Neural progenitor cell (in vitro differentiated cells): Measurements from ENCODE around the gene SLC26A8.

Experiments
- EZH2 ChIP-seq: fragments of 200-600 bp; sonication (generic); IDR thresholded peaks from 2 replicates; pipeline ENCODE4 v1.6.1; 2017; ENCODE audit warnings: antibody characterized with exemption, mild to moderate bottlenecking, moderate library complexity
- EZH2phosphoT487 ChIP-seq: fragments of 200-600 bp; sonication (generic); IDR thresholded peaks from 2 replicates; pipeline ENCODE4 v1.6.1; 2017; ENCODE audit warnings: antibody characterized with exemption
- TF ChIP-seq, protein P1 (sequence below): fragments of 200-600 bp; sonication (generic); IDR thresholded peaks from 2 replicates; pipeline ENCODE4 v1.5.1; 2017; ENCODE audit warnings: antibody characterized with exemption, mild to moderate bottlenecking

DNA sequence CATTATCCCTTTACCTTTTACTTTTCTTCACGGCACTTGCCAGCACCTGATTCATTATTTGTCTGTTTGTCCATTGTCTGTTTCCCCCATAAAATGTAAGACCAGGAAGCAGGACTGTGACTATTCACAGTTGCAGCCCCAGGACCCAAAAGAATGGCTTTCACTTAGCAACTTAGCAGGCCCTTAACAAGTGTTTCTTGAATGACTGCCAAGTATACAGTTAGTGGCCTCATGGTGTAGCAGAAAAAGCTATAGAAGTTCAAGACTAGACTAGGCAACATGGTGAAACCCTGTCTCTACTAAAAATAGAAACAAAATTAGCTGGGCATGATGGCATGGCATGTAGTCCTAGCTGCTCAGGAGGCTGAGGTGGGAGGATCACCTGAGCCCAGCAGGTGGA is 4.3 kb downstream of the SLC26A8 start:
- TF ChIP-seq, protein P1, sequence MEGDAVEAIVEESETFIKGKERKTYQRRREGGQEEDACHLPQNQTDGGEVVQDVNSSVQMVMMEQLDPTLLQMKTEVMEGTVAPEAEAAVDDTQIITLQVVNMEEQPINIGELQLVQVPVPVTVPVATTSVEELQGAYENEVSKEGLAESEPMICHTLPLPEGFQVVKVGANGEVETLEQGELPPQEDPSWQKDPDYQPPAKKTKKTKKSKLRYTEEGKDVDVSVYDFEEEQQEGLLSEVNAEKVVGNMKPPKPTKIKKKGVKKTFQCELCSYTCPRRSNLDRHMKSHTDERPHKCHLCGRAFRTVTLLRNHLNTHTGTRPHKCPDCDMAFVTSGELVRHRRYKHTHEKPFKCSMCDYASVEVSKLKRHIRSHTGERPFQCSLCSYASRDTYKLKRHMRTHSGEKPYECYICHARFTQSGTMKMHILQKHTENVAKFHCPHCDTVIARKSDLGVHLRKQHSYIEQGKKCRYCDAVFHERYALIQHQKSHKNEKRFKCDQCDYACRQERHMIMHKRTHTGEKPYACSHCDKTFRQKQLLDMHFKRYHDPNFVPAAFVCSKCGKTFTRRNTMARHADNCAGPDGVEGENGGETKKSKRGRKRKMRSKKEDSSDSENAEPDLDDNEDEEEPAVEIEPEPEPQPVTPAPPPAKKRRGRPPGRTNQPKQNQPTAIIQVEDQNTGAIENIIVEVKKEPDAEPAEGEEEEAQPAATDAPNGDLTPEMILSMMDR = no peak
- TF ChIP-seq EZH2phosphoT487 = no peak
- TF ChIP-seq EZH2 = no peak
